Chondrocyte (in vitro differentiated cells): ENCODE measurements around the gene ZNF710. TPM values are rescaled to one million over a fixed set of nuclear protein-coding genes. Genes with fewer than 3 reads are reported as not detected.

Experiments used
- DNase-seq: peaks from one replicate; pipeline ENCODE4 v3.0.0; 2021; ENCODE audit warnings: mixed read lengths, low spot score
- H3K27ac Mint-ChIP-seq: one replicate; pipeline ENCODE4 v1.8.0; 2021; ENCODE audit warnings: mild to moderate bottlenecking, moderate library complexity, mixed read lengths; ENCODE audit not compliant: unreplicated experiment
- H3K27me3 Mint-ChIP-seq: 2 replicates; pipeline ENCODE4 v1.8.0; 2021; ENCODE audit warnings: low read depth, mixed read lengths
- H3K36me3 Mint-ChIP-seq: 2 replicates; pipeline ENCODE4 v1.8.0; 2021; ENCODE audit warnings: low read depth, mixed read lengths
- H3K4me1 Mint-ChIP-seq: 2 replicates; pipeline ENCODE4 v1.8.0; 2021; ENCODE audit warnings: low read depth, mild to moderate bottlenecking, mixed read lengths
- H3K4me3 Mint-ChIP-seq: one replicate; pipeline ENCODE4 v1.8.0; 2021; ENCODE audit warnings: mild to moderate bottlenecking, moderate library complexity, mixed read lengths; ENCODE audit not compliant: unreplicated experiment
- H3K9me3 Mint-ChIP-seq: 2 replicates; pipeline ENCODE4 v1.8.0; 2021; ENCODE audit warnings: low read depth, mixed read lengths
- total RNA-seq: library from RNA; stranded (reverse); gene quantifications from 3 replicates; pipeline ENCODE4 v1.2.1, GENCODE V29; 2021
- TF ChIP-seq, protein P1 (sequence below): fragments of 200-600 bp; sonication (generic); IDR thresholded peaks from 2 replicates; pipeline ENCODE4 v1.5.0; 2021; ENCODE audit warnings: antibody characterized with exemption, mild to moderate bottlenecking, moderate library complexity

ZNF710 gene
- total RNA-seq, 1 donor from 2014 or later, result 12.9 TPM

DNA sequence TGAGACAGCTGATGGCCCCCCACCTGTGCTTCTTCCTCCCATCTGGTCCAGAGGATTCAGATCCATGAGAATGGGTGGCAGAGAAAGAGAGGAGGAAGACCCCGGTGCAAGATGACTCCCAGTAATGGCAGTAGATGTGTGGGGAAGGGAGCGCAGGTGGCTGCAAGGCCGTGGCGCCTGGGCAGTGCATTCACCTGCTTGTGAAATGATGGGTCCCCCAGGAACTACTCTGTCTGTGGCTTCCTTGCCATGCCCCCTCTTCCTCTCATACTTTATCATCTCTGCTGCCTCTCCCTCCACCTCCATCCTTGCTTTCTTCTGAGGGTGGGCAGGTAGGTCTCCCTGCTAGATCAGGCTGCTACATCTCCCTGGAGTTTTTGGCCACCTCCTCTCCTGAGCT is 23.3 kb downstream of the ZNF710 start:
- Mint-ChIP-seq H3K36me3 (no peaks in the 10 kb centered on the region), H3K27ac (no peak overlapping the region), H3K4me1 (no peaks in the 10 kb centered on the region), H3K9me3 (no peaks in the 10 kb centered on the region), H3K4me3 (no peak overlapping the region), H3K27me3 (no peaks in the 10 kb centered on the region)
- no peak for DNase-seq
- TF ChIP-seq, protein P1, sequence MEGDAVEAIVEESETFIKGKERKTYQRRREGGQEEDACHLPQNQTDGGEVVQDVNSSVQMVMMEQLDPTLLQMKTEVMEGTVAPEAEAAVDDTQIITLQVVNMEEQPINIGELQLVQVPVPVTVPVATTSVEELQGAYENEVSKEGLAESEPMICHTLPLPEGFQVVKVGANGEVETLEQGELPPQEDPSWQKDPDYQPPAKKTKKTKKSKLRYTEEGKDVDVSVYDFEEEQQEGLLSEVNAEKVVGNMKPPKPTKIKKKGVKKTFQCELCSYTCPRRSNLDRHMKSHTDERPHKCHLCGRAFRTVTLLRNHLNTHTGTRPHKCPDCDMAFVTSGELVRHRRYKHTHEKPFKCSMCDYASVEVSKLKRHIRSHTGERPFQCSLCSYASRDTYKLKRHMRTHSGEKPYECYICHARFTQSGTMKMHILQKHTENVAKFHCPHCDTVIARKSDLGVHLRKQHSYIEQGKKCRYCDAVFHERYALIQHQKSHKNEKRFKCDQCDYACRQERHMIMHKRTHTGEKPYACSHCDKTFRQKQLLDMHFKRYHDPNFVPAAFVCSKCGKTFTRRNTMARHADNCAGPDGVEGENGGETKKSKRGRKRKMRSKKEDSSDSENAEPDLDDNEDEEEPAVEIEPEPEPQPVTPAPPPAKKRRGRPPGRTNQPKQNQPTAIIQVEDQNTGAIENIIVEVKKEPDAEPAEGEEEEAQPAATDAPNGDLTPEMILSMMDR, result no peak

DNA sequence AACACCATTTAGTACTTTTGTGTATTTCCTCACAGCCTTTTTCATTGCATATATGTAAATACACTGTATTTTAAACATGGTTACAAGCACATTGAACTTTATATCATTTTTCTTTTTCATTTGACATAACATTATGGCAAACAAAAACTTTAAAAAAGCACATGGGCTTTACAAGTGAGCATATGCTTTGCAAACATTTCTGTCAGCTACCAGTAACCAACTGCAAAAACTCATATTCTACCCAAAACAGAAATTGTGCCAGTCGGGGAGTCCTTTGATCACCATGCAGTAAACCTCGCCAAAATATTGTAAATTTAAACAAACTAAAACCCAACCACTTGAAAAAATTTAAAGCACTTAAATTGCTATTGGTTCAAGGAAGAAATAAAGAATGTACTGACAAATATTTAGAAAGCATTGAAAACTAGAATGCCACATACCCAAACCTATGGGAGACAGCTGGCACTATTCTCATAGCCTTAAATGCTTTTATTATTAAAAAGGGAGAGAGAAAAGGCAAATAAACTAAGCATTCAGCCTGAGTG is 24.4 kb downstream of the ZNF710 start:
- no peaks in the 10 kb centered on the region for H3K36me3 Mint-ChIP-seq
- H3K9me3 Mint-ChIP-seq, result no peaks in the 10 kb centered on the region
- H3K27ac Mint-ChIP-seq, result no peak overlapping the region
- peaks cover 2% of the 10 kb centered on the region for H3K4me1 Mint-ChIP-seq
- DNase-seq, result no peak
- no peak overlapping the region for H3K4me3 Mint-ChIP-seq
- TF ChIP-seq, protein P1, result no peak
- no peaks in the 10 kb centered on the region for H3K27me3 Mint-ChIP-seq

DNA sequence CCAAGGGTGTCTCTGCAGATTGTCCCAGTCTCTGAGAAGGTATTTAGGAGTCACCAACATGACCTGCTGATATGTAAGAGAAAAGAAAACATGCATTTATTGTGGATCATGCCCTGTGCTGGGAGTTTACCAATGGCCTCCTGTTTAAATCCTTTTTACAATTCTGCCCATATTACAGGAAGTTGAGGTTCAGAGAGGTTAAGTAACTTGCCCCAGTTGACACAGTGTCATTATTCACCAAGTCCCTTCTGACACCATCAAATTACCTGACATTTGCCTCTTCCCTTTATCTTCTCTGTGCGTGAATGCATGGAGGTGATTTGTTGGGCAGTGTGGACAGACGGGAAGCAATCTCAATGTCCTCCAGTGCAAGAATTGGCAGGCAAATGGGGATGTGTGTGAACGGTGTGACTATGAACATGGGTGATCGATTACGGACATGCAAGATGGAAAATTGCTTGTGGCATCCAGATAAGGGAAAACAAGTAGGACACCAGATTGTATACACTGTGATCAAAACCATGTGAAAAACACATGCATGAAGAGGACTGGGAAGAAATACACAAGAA is 27.3 kb downstream of the ZNF710 start:
- Mint-ChIP-seq H3K36me3 (no peaks in the 10 kb centered on the region), H3K4me3 (no peak overlapping the region), H3K4me1 (peaks cover 12% of the 10 kb centered on the region), H3K27me3 (no peaks in the 10 kb centered on the region), H3K9me3 (no peaks in the 10 kb centered on the region), H3K27ac (no peak overlapping the region)
- DNase-seq, result no peak
- TF ChIP-seq, protein P1, result no peak

DNA sequence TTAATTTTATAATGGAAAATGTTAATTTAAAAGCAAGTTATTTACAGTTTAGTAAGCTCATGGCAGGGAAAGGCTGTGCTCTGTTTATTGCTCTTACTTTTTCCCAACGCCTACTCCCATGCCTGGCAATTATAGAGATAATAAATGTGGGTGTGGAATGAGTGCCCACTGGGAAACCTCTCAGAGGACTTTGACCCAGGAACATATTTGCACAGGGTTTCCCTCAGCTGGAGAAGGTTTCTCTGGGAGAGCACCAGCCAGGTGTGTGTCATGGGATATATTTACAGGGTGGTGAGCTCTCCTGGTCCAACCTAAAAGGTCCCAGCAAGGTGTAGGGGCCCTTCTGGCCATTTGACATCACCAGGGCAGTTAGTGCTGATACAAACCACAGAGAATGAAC is 27.9 kb downstream of the ZNF710 start:
- Mint-ChIP-seq H3K9me3 (no peaks in the 10 kb centered on the region), H3K4me1 (peaks cover 18% of the 10 kb centered on the region)

DNA sequence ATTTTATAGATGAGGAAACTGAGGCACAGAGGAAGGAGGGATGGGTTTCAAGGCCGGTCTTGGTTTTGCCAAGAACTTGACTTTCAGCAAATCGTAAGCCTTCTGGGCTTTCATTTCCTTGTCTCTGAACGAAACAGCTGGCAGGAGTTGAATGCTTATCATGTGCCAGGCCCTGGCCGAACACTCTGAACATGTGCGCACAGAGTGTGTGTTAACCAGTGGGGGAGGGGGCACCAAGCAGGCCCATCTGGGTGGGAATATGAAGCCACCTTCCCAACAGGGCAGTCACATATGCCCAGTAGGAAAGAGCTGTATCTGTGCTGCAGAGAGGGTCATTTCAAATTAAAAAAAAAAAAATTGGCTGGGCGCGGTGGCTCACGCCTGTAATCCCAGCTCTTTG is 29.3 kb downstream of the ZNF710 start:
- H3K4me1 Mint-ChIP-seq, result peaks cover 30% of the 10 kb centered on the region
- H3K9me3 Mint-ChIP-seq, result no peaks in the 10 kb centered on the region
- H3K27me3 Mint-ChIP-seq, result no peaks in the 10 kb centered on the region
- DNase-seq, result peak; percentile 35
- H3K36me3 Mint-ChIP-seq, result no peaks in the 10 kb centered on the region
- H3K4me3 Mint-ChIP-seq, result no peak overlapping the region
- no peak overlapping the region for H3K27ac Mint-ChIP-seq
- TF ChIP-seq, protein P1, result no peak

More for the DNA sequence above, 27.9 kb downstream of the ZNF710 start:
- Mint-ChIP-seq H3K27me3 (no peaks in the 10 kb centered on the region), H3K36me3 (no peaks in the 10 kb centered on the region), H3K27ac (no peak overlapping the region), H3K4me3 (no peak overlapping the region)
- no peak for DNase-seq
- TF ChIP-seq, protein P1, result no peak
